HCT116 (cell line): ENCODE results near the gene FOXO6.

Experiments used
- ATF3 ChIP-seq: IDR thresholded peaks from 2 replicates; pipeline ENCODE4 v1.6.1; 2012
- CEBPB ChIP-seq: IDR thresholded peaks from 2 replicates; pipeline ENCODE4 v1.6.1; 2012; ENCODE audit warnings: low read depth
- CTCF ChIP-seq, 3 experiments: fragments of 200-600 bp in 1 of 3; sonication (generic) in 1 of 3; IDR thresholded peaks in 2 of 3; conservative IDR thresholded peaks in 1 of 3; 2 replicates each; pipeline ENCODE4 v1.5.1; 2012 to 2017; ENCODE audit warnings: low read depth in 2 of 3, low read length in 2 of 3, antibody characterized with exemption in 1 of 3, borderline replicate concordance in 1 of 3, control low read depth in 1 of 3, mild to moderate bottlenecking in 1 of 3, mixed read lengths in 1 of 3, mixed run types in 1 of 3, moderate library complexity in 1 of 3; ENCODE audit not compliant: insufficient read depth in 1 of 3
- ELF1 ChIP-seq: IDR thresholded peaks from 2 replicates; pipeline ENCODE4 v1.6.1; 2012; ENCODE audit warnings: low read depth, borderline replicate concordance
- EZH2 ChIP-seq: fragments of 200-600 bp; sonication (generic); IDR thresholded peaks from 2 replicates; pipeline ENCODE4 v1.6.1; 2017; ENCODE audit warnings: antibody characterized with exemption, mixed run types
- EZH2phosphoT487 ChIP-seq: fragments of 200-600 bp; IDR thresholded peaks from 2 replicates; pipeline ENCODE4 v1.6.1; 2018; ENCODE audit warnings: antibody characterized with exemption, borderline replicate concordance
- JUND ChIP-seq: IDR thresholded peaks from 2 replicates; pipeline ENCODE4 v1.6.1; 2012
- POLR2A ChIP-seq: IDR thresholded peaks from 2 replicates; pipeline ENCODE4 v1.7.0; 2011; ENCODE audit warnings: borderline replicate concordance; ENCODE audit not compliant: insufficient read depth, insufficient read length; ENCODE audit errors: extremely low read depth
- POLR2AphosphoS5 ChIP-seq: IDR thresholded peaks from 2 replicates; pipeline ENCODE4 v1.6.1; 2011; ENCODE audit warnings: mild to moderate bottlenecking, low read depth, low read length, moderate library complexity
- REST ChIP-seq: IDR thresholded peaks from 2 replicates; pipeline ENCODE4 v1.6.1; 2012; ENCODE audit warnings: low read depth
- SRF ChIP-seq: IDR thresholded peaks from 2 replicates; pipeline ENCODE4 v1.6.1; 2012; ENCODE audit warnings: low read depth
- ZBTB33 ChIP-seq: IDR thresholded peaks from 2 replicates; pipeline ENCODE4 v1.6.1; 2011; ENCODE audit warnings: mild to moderate bottlenecking, low read length, moderate library complexity; ENCODE audit not compliant: insufficient replicate concordance; ENCODE audit errors: extremely low read depth
- ZNF274 ChIP-seq: fragments of 200-500 bp; sonication (Bioruptor generic); IDR thresholded peaks from 2 replicates; pipeline ENCODE4 v1.6.1; 2014; ENCODE audit warnings: mild to moderate bottlenecking, low read depth, low read length, inconsistent platforms

GRCh38 chr1:41417335-41417682, 56.1 kb downstream of the FOXO6 start:
- TF ChIP-seq POLR2AphosphoS5 (no peak), CTCF (IDR thresholded peaks at IDR 0.05 in 2 of 3, conservative IDR thresholded peaks at IDR 0.05 in 1 of 3; ENCODE audit: borderline replicate concordance in 1 of 3, insufficient read depth in 1 of 3, low read depth in 2 of 3, low read length in 2 of 3) (no peak), EZH2phosphoT487 (no peak), POLR2A (no peak), EZH2 (no peak), ZNF274 (no peak), ZBTB33 (no peak), ELF1 (no peak), CEBPB (no peak), REST (no peak), SRF (no peak), JUND (no peak), ATF3 (no peak)
